HG02852 (cell line): ENCODE measurements around the gene IL2.

ENCODE experiments used
- ATAC-seq: cut with Tn5 transposase; IDR thresholded peaks from one replicate; pipeline ENCODE4 v1.9.1; 2021; ENCODE audit warnings: mild to moderate bottlenecking, moderate library complexity; ENCODE audit not compliant: unreplicated experiment

Gene IL2

DNA sequence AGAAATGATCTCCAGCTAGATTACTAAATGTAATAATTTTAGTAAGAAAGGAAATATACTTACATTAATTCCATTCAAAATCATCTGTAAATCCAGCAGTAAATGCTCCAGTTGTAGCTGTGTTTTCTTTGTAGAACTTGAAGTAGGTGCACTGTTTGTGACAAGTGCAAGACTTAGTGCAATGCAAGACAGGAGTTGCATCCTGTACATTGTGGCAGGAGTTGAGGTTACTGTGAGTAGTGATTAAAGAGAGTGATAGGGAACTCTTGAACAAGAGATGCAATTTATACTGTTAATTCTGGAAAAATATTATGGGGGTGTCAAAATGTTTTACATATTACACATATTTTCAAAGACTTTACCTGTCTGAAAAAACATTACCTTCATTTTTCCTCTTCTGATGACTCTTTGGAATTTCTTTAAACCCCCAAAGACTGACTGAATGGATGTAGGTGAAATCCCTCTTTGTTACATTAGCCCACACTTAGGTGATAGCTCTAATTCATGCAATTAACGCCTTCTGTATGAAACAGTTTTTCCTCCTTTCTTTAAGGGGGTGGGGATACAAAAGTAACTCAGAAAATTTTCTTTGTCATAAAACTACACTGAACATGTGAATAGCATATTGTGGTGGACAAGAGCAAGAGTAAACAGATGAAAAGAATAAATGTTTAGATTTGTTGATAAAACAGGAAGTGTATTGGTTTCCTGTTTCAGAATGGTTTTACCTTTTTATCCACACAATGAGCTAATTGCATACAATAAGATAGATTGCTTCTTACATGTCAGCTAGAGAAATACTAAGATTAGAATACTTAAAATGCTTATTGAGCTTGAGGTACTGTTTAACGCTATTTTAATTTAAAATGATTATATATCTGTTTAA, at the start of gene IL2:
TSS of gene IL2 (minus strand) at position 495 of the 886 bp plus-strand sequence. CDS start at position 210, 285 bp downstream.
- ATAC-seq: no peak

DNA sequence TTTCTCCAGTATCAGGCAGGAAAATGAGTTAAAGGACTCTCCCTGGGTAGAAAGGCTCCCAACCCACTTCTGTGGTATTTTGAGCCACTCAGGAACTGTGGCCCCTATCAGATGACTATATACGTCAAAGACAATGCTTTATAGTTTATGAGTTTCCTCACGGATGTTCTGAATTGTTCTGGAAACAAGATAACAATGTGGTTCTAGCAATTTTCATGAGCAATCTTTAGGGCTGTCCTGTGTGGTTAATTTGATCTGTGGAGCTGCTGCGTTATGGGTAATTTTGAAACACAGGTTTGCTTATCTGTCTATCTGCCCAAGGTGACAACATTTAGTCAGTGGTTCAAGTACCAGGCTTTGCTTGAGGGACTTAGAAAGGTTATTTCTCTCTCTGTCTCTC, 46.7 kb upstream of the IL2 start:
- ATAC-seq: no peak

DNA sequence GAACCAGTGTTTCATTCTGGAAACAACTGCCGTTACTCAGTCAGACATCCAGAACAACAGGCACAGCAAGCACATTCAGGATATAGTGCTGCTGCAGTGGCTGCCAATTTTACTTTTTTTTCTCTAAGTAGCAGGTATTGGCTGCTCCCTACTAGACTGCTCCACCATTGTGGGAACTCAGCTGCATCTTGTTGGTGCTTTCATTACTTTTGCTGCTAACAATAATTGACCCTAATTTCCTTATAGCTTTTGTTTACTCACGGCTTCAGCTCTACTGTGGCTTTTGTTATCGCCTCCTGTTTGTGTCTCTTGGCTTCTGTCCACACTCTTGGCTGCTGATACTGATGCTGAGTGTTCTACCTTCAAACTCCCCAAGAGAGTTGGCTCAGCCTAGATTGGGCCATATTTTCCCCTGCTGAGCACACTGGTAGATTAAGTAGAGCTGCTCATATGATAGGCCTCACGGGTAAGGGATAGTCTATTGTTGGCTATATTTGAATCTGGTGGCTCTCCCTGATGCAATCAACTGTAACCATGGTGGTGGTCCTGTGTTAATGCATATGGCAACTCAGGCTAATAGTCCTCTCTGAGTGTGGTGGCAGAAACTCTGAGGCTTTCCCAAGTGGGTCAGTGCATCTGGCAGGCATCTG, 44.5 kb upstream of the IL2 start:
- no peak for ATAC-seq

DNA sequence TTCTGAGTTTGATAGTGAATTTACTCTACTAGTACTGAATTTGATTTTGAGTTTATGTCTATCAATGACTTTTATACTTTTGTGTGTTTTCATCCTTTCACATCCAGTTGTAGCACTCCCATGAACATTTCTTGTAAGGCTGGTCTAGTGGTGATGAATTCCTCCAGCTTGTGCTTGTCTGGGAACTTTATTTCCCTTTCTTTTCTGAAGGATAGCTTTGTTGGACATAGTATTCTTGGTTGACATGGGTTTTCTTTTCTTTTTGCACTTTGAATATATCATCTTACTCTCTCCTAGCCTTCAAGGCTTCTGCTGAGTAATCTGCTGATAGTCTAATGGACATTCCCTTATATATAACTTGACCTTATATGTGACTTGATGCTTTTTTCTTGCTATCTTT, 32.5 kb upstream of the IL2 start:
- ATAC-seq: no peak

DNA sequence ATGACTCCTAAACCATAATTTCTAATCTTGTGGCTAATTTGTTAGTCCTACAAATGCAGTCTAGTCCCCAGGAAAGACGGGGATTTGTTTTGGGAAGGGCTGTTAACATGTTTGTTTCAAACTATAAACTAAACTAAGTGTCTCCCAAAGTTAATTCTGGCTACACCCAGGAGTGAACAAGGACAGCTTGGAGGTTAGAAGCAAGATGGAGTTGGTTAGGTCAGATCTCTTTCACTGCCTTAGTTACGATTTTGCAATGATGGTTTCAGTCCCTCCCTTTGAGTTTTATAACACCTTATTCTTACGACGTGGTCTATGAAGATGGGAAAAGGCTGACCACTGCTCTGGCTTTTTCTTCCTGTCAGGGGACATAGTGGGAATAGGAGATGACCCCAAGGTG, 27.0 kb upstream of the IL2 start:
- no peak for ATAC-seq

DNA sequence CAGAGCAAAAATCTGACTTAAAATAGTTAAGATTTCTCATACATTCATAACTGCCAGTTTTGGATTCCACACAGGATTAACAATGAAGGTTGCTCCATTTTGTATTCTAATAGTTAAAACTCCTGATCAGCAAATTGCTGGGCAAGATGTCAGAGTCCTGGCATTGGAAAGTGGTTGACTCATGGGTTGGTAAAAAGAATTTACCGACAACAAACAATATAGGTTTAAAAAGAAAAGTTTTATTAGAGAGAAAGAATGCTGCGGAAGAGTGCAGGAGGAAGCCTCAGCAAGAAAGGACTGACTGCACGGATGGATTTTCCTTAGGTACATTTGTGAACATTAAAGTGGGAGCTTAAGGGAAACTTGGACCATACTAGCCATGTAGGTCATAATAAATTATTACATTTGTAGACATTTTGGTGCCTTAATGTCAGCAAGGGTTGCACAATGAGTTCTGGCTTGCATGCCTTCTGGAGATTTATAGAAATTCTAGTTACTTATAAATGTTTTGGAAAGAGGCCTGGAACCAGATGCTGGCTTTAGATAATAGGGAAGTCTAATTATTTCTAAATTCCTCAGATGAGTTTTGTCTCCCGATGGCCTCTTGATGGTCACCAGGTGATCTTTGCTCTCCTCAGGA, 25.4 kb upstream of the IL2 start:
- ATAC-seq: no peak

DNA sequence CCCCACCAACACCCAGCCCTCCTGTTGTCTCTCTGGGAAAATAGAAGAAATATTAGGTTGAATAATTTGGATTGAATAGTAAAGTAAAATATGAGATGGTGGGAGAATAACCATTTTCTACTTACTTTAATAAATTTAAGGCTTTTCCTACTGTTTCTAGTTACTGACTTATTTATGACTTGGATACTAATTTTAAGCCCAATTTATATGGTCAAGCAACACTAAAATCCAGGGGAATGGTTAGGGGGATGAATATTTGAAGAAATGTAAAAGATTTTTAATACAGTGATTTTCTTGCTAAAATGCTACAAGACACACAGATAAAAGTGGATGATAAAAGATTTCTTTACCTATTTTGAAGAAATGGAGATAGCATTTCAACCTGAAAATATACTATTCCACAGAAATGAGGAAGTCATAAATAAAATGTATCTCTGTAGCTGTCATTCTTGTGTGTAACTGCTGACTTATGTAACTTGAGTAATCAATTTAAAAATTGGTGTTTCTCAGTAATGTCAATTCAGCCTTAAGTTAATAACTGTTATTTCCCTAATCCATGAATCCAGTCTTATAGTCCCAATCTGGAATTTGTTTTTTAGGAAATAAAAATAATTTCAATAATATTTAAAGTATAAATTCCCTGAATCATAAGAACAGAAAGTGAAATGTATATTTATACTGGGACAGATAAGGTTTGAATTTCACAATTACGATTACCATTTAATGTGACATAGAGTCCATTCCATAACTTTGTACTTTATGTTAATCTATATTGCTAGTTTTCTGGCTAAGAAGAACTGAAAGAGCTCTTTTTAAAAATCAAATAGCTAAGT, 24.3 kb upstream of the IL2 start:
- ATAC-seq: no peak

DNA sequence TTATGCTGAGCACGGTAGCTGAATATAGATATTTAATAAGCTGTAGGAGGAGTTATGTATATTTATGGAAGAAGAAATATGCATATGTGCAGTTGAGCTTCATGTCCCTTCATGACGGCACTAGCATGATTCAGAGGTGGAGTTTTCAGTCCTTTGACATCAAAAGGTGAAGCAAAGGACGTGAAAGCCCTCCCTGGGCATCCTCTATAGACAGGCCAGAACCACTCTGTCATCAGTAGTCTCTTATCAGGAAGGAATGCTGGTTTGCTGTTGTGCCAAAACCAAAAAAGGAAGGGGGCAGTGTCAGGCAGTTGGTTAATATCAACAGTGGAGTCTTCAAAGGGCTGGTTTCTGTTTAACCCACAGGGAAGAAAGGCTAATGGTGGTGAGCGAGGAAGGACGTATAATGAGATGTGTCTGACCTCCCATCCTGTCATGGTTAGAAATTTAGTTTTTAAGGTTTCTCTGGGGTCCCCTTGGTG, 23.5 kb upstream of the IL2 start:
- no peak for ATAC-seq

DNA sequence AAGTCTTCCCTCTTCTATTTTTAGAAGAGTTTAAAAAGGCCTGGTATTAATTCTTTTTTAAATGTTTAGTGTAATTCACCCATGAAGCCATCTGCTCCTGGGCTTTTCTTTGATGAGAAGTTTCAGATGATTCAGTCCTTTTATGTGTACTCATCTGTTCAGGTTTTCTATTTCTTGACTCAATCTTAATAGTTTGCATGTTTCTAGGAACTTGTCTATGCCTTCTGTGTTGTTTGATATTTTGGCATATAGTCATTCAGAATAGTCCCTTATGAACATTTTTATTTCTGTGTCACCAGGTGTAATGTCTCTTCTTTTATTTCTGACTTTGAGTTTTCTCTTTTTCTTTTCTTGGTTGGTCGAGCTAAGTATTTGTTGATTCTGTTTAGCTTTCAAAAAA, 20.2 kb upstream of the IL2 start:
- ATAC-seq: no peak

DNA sequence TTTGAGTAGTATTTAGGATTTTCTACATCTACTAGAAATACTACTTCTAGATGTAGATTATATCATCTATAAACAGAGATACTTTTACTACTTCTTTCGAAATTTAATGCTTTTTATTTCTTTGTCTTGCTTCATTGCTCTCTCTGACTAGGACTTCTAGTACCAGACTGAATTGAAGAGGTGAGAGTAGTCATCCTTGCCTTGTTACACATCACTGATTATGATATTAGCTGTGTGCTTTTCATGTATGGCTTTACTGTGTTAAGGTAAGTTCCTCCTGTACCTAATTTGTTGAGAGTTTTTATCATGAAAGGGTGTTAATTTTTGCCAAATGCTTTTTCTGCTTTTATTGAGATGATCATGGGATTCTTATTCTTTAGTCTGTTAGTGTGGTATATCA, 19.6 kb upstream of the IL2 start:
- no peak for ATAC-seq

DNA sequence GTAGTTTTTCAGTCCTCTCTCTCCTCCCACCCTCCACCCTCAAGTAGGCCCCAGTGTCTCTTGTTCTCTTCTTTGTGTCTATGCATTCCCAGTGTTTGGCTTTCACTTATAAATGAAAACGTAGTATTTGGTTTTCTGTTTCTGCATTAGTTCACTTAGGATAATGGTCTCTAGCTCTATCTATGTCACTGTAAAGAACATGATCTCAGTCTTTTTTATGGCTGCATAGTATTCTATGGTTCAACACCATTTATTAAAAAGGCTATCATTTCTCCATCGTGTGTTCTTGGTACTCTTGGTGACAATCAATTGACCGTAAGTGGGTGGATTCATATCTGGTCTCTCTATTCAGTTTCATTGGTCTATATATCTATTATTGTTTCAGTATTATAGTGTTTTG, 18.7 kb upstream of the IL2 start:
- no peak for ATAC-seq

DNA sequence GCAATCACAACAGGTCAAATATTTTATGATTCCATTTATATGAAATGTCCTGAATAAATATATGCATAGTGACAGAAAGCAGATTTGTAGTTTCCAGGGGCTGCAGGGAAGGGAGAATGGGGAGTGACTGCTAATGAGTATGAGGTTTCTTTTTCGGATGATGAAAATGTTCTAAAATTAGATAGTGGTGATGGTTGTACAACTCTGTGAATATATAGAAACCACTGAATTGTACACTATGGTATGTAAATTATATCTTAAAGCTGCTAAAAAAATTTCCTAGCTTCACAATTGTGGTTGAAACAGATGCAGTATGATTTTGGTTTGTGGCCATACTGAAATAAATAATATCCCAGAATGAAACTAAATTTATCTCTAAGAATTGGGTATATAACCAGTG, 12.9 kb upstream of the IL2 start:
- no peak for ATAC-seq

DNA sequence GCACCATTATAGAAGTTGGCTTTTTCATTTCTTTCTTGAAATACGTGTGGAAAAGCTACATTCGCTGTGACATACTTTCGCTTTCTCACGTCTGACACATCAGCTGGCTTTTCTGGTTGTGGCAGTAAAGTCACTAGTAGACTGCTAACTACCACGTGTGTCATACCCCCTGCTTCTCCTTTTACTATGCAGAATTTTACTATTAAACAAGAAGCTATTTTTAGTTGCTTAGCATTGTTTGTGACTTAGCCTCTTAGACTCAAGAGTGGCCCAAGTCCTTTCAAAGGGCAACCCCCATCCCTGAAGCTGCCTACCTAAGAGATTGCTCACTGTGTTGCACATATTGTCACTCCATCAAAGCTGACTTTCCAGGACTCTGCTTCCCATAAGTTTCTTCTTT, 2.1 kb upstream of the IL2 start:
- peak; percentile 92 for ATAC-seq

DNA sequence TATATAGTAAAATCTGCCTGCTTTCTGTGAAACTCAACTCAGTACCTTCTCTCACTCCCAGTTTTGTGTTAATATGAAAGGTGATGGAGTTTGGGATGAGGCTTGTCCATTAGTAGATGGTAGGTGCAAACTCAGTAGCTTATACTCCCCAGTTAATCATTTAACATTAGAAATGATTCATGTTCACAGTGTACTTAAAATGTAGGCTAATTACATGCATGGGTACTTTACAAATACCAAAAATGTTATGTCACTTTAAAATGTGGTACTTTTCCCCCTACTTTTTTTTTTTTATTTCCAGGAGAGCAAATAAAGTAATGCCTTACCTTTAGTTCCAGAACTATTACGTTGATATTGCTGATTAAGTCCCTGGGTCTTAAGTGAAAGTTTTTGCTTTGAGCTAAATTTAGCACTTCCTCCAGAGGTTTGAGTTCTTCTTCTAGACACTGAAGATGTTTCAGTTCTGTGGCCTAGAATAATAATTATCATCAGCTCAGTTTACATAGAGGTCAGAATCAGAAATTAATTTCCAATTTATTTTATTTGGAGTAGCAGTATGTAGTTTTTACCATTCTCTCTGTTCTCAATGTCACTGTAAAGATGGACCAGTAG, 3.0 kb downstream of the IL2 start:
- no peak for ATAC-seq

DNA sequence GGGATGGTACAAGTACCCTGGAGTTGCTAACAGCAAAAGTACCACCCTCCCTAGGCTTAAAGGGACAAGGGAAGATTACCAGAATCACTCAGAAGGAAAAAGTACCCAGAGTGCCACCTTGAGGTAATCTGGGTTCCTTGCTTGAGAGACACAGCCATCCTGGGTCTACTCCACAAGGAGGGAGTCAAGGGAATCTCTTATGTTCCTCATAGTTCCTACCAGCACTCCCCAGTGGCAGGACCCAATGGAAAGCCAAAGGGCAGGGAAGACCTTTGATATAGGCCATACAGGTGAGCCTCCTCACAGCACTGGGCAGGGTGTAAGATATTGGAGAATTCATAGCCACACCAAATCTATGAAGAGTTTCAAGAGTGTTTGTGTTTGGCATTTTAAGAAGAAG, 5.7 kb downstream of the IL2 start:
- ATAC-seq: no peak

DNA sequence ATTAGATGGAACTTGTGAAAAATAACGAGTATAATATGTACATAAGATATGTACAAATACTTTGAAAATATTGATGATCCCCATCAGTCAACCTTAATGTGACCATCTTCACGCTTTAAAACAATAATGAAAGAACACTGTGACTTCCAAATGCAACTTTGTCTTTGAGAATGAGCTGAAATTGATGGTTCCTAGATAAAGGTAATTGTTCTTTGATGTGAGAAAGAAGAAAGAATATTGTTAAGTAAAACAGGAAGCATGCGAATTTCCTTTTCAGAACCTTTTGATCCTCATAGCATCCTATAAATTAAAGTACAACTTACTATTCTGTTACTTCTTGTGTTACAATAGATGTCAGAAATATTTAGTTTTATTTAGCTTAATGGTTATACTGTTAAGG, 22.2 kb downstream of the IL2 start:
- ATAC-seq: no peak

DNA sequence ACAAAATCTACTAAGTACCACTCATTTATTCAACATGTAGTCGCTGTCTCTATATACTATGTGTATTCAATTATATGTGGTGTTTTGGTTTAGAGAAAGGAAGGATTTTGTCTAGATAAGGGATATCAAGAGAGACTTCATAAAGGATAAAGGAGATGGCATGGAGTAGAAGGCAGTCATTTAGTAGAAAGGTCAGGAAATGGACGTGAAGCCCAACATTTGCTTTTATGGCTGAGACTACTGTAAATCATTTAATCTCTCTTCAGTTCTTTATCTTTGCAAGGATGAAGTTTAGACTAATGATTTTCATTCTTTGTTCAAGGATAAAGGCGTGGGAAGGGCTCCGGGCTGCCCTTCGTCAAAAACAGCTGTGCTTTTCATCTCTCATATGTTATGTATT, 25.2 kb downstream of the IL2 start:
- no peak for ATAC-seq

DNA sequence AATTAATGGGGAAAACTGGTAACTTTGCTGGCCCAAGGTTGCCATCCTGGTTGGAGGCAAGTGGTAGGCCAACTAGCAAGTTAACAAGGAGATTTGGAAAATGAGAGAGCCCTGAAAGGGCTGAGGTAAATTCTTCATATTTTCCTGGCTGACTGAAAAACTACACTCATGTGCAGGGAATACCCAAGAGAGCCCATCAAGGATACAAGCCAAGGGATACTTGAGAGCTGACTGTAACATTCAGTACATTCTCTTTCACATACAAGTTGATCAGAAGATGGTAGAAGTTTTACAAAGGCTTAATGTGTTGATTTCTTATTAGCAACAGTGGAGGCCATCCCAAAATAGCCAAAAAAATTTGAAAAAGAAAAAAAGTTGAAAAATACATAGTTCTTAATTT, 33.3 kb downstream of the IL2 start:
- no peak for ATAC-seq

DNA sequence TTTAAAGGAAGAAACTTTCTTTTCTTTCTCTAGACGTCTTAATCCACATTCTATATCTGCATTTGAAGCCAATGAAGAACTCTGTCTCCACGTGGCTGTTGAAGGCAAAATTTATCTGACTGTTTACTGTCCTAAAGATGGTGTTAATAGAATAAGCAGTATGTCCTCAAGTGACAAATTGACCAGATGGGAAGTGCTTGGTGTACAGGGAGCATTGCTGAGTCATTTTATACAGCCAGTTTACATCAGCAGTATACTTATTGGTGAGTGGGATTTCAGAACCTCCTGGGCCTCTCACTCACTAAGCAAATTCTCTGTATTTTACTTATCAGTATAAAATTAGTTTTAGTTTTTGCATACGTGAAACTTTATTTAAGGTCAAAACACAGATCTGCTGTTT, 44.0 kb downstream of the IL2 start:
- peak; percentile 95 for ATAC-seq

DNA sequence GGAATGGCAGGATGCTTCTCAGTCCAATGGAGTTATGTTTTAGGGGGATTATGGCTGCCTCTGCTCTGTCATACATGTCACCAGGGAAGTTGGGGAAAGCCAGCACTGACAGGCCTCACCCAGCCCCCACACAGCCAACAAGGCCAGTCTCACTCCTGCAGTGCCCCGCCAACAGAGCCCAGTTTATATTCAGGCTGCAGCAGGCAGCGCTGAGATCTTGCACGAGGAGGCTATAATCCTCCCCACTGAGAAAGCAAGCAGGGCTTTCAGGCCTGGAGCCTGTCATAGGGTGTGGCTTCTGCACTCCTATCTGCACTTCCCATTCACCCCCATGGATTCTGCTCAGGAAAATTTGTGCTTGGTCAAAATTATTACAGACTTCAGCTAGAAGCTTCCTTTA, 52.7 kb downstream of the IL2 start:
- no peak for ATAC-seq
